HG03159 (cell line): ENCODE measurements around the gene TC2N.
"Not testable (repeated sequence)": the region's sequence is repeated elsewhere in the genome, so short reads cannot be mapped to it uniquely, and the experiment has no call there.

Source experiments
- ATAC-seq: cut with Tn5 transposase; IDR thresholded peaks from one replicate; pipeline ENCODE4 v1.9.1; 2021; ENCODE audit warnings: mild to moderate bottlenecking, moderate library complexity; ENCODE audit not compliant: unreplicated experiment

TC2N gene

GRCh38 chr14:91835197-91835919 lies 32.0 kb downstream of the TC2N start:
- ATAC-seq: no peak

GRCh38 chr14:91834571-91834970 lies 32.8 kb downstream of the TC2N start:
- no peak for ATAC-seq

GRCh38 chr14:91831337-91831736 lies 36.0 kb downstream of the TC2N start:
- ATAC-seq: no peak

GRCh38 chr14:91830777-91831176 lies 36.6 kb downstream of the TC2N start:
- ATAC-seq: peak; percentile 86

- no peak for ATAC-seq
Measured at GRCh38 chr14:91829511-91829910, 37.8 kb downstream of the TC2N start.

- ATAC-seq: no peak
Measured at GRCh38 chr14:91827746-91828145, 39.6 kb downstream of the TC2N start.

- no peak for ATAC-seq
Measured at GRCh38 chr14:91817566-91818325, 49.6 kb downstream of the TC2N start.

GRCh38 chr14:91814317-91814716 lies 53.0 kb downstream of the TC2N start:
- no peak for ATAC-seq

GRCh38 chr14:91810699-91811098 lies 56.6 kb downstream of the TC2N start:
- ATAC-seq: no peak

- ATAC-seq: no peak
Measured at GRCh38 chr14:91806716-91807115, 60.6 kb downstream of the TC2N start.

- not testable (repeated sequence) for ATAC-seq
Measured at GRCh38 chr14:91806094-91806493, 61.2 kb downstream of the TC2N start.

GRCh38 chr14:91805659-91806058 lies 61.7 kb downstream of the TC2N start:
- ATAC-seq: no peak

GRCh38 chr14:91801358-91801757 lies 66.0 kb downstream of the TC2N start:
- no peak for ATAC-seq

- ATAC-seq: no peak
Measured at GRCh38 chr14:91796617-91797347, 70.6 kb downstream of the TC2N start.

- ATAC-seq: no peak
Measured at GRCh38 chr14:91793704-91794103, 73.6 kb downstream of the TC2N start.

- ATAC-seq: no peak
Measured at GRCh38 chr14:91786188-91786587, 81.1 kb downstream of the TC2N start.

GRCh38 chr14:91780452-91780851 lies 86.9 kb downstream of the TC2N start:
- no peak for ATAC-seq

GRCh38 chr14:91778217-91778616 lies 89.1 kb downstream of the TC2N start:
- ATAC-seq: no peak

GRCh38 chr14:91774140-91775096 lies 92.9 kb downstream of the TC2N start:
- ATAC-seq: no peak

- no peak for ATAC-seq
Measured at GRCh38 chr14:91770185-91770584, 97.2 kb downstream of the TC2N start.
